GM21381 (cell line): Measurements from ENCODE around the gene NODAL.

Experiments
- ATAC-seq: cut with Tn5 transposase; IDR thresholded peaks from one replicate; pipeline ENCODE4 v1.9.1; 2021; ENCODE audit warnings: mild to moderate bottlenecking, moderate library complexity; ENCODE audit not compliant: unreplicated experiment

The NODAL gene

DNA sequence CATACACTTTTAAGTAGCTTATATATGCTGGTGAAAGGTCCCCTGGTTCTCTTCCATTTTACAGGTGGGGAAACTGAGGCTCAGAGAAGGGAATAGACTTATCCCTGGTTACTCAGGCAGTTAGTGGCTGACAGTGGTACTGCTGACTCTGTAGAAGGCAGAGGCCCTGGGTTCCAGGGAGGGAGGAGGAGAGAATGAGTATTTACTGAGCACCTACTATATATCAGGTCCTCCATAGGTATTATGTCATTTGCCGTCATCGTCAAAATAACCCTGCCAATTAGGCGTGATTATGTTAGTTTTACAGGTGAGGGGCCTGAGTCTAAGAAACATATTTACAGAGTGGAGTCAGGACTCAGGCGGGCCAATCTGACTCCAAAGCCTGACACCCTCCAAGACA is 23.8 kb upstream of the NODAL start:
- ATAC-seq, result no peak

DNA sequence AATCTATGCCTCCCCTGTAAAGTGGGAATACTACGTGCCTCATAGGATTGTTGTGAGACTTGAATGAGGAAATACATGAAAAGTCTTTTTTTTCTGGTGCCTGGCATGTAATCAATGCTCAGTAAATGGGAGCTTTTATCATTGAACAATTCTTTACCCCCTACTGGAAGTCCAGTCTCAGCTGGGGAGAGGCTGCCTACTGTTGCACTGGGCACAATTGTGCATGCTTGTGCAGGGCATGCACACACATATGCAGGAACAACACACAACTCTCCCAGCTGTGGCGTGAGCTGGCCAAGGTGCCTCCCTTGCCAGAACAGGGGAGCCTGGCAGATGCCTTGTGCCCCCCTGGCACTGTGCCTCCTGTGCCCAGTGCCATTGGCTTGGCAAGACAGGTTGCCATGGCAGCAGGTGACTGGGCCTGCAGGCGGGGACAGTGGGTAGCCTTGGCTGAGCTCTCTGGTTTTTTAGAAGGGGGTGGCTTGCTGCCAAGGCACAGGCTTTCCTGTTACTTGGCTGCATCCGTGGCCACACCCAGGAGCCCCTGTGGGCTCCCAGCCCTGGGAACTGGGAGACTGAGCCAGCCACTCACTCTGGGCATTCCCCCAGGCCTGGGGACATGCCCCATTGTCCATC is 21.0 kb upstream of the NODAL start:
- ATAC-seq, result no peak

DNA sequence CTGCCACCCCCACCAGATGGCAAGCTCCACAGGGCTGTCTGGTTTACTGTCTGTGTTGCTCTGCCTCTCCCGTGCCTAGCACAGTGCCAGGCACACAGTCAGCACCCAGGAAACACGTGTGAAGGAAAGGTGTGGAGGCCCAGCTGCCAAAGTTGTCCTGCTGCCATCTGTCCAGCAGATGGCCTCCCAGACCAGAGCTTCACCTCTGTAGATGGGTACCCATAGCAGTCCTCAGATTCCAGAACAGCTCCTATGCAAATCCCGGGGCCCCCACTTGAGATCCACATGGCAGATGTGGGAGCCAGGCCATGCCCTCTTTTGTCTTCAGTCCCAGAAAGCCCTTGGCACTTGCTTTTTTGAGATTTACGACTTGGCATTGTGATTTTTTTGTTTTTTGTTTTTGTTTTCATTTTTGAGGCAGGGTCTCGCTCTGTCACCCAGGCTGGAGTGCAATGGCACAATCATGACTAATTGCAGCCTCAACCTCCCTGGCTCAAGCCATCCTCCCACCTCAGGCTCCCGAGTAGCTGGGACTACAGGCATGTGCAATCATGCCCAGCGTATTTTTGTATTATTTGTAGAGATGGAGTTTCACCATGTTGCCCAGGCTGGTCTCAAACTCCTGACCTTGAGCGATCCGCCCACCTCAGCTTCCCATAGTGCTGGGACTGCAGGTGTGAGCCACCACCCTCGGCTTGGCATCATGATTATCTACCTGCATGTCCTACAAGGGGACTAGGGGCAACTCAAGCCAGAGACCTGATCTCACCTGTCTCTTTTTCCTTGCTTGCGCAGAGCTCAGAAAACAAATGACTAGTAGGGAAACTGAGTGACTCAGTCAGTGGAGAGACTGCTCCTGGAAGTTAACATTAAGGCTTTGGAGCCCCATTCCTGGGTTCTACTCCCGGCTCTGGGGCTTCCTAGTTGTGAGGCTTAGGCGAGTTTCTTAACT is 20.2 kb upstream of the NODAL start:
- no peak for ATAC-seq

DNA sequence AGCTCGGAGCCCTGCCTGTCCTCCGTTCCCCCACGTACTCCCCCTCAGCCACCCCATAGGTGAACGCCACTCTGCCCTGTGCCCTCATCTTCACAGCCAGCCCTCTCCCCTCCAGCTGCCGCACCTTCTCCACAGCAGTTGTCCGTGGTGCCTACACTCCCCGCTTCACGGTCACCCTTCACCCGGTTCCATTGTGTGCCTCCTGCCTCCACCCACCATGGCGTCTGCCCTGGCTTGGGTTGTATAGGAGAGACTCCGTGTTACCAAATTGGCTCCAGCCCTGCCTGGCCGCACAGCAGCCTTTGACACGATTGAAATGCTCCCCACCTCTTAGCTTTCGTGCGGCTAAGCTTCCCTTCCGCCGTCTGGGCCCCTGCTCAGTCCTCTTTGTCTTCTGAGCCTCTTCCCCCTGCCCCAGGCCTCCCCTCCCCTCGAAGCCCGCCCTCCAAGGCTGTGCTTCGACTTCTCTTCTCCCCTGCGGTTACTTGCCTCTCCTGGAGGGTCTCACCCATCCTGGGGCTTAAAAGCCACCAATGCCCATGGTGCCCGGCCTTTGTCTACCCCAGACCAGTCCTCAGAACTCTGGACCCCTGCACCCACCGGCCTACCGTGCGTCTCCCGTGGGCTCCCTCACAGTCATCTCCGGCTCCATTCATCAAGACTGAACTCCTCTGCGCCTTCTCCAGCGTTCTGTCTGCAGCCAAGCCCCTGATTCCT is 18.5 kb upstream of the NODAL start:
- no peak for ATAC-seq

DNA sequence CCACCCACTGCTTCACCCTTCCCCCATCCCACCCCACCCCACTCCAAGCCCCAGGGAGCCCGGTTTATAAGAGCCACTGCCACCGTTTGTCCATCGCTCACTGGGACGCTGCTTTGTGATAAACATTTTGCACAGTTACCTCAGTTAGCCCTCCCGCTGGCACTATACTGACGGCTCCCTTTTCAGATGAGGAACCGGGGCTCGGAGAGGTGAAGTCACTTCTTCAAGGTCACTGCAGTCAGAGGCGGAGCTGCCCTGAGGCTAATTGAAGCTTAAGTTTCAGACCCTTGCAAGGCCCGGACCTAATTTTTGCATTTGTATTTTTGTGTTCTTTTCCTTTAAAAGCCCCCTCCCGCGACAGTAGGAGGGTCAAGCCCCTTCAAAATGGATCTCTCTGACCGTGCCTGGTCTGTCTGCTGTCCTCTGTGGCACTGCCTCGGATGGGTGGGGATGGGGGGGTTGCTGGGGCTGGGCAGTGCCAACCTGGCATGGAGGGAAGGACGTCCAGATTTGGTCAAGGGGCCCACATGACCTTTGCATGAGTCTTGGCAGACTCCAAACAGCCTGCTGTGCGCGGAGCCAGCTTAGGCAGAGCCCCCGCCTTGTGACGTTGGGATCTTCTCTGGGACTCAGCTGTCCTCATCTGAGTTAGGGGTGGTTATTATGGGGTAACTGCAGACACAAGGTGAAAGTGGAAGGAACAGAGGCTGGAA is 17.7 kb upstream of the NODAL start:
- no peak for ATAC-seq

DNA sequence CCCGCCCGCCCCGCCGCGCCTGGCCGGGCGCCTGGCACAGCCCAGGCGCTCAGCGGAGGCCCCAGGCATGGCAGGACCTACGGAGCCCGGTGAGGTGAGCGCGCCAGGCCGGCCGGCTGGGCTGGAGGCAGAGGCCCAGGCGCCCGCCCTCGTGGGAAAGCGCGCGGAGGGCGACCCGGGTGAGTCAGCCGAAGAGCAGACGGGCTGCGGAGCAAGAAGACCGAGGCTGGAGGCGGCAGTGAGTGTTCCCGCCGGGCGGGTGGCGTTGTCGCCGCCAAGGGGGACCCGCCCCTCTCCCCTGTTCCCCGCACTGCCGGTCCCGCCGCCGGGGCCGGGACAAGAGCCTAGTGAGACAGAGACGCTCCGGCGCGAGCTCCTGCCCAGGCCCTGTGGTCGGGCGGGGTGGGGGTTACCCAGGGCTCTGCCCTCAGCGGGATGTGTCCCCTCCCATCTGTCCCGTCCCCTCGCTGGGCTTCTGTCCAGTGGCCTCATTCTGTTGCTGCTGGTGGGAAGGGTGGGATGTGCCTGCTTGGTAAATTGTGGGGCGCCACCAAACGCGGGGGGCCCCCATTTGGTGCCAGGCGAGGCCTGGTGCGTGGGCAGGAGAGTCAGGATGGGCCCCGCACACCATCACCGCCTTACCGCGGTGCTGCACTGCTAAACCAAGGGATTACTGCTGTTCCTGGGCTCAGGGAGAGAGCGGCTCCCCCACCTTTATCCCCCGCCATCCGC is 17.0 kb upstream of the NODAL start:
- no peak for ATAC-seq

DNA sequence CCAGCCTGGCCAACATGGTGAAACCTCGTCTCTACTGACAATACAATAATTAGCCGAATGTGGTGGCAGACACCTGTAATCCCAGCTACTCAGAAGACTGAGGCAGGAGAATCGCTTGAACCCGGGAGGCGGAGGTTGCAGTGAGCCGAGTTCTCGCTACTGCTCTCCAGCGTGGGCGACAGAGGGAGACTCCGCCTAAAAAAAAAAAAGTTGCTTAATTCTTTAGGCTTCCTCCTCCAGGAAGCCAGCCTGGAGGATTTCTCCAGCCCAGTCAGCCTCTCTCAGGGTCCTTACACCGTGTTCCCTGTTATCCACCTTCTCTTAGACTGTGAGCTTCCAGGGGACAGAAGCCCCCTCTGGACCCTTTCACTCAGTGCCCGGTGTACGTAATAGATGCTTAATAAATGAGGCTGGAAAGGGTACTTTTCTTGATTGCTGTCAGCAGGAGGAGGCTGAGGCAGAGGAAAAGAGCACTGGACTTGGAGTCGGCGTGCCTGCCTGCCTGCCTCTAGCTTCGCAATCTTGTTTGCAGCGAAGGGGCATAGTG is 16.4 kb upstream of the NODAL start:
- no peak for ATAC-seq

DNA sequence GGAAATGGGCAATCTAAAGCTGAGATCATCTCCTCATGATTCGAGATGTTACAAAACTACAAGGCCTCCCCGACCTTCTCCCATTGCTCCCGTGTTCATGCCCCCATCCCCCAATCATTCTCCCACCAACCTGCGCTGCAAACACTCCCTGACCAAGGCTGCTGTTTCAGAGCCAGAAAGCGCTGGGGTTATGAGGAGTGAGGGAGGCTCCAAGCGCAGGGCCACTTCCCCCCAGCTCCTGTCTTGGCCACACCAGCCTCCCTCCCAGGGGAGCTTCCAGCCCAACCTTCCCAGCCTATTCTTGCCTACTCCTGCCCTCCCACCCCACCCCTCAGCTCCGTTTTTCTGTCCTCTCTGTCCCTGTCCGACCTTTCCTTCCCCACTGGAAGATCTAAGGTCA is 14.7 kb upstream of the NODAL start:
- no peak for ATAC-seq

DNA sequence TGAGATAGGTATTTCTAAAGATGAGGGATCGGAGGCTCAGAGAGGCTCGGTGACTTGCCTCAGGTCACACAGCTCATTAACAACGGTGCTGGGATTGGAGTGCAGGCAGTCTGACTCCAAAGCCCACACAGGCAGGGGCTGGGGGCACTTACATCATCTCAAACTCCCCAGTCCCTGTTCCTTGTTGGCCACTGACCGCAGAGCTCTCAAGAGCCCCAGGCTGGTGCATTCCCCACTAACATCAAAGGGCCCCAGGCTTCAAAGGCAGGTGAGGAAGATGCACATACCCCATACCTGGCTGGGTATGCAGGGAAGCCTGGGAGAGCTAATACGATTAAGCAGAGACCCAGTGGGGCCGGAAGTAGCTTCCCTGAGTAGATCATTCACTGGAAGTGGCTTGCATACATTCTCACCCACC is 13.7 kb upstream of the NODAL start:
- no peak for ATAC-seq

DNA sequence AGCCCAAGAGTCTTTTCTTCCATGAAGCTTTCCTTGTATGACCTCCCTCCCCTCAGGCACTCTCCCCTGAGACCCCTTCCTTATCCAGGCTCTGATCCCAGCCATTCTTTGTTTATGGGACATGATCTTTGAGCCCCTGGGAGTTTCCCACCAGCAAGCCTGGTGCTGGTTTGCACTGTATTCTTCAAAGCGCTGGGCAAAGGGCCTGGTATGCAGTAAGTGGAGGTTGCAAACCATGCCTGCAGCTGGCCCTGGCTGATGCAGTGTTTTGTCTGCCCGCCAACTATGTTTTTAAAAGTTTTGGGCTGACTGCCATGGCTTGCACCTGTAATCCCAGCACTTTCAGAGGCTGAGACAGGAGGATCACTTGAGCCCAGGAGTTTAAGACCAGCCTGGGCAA is 6.8 kb upstream of the NODAL start:
- no peak for ATAC-seq

DNA sequence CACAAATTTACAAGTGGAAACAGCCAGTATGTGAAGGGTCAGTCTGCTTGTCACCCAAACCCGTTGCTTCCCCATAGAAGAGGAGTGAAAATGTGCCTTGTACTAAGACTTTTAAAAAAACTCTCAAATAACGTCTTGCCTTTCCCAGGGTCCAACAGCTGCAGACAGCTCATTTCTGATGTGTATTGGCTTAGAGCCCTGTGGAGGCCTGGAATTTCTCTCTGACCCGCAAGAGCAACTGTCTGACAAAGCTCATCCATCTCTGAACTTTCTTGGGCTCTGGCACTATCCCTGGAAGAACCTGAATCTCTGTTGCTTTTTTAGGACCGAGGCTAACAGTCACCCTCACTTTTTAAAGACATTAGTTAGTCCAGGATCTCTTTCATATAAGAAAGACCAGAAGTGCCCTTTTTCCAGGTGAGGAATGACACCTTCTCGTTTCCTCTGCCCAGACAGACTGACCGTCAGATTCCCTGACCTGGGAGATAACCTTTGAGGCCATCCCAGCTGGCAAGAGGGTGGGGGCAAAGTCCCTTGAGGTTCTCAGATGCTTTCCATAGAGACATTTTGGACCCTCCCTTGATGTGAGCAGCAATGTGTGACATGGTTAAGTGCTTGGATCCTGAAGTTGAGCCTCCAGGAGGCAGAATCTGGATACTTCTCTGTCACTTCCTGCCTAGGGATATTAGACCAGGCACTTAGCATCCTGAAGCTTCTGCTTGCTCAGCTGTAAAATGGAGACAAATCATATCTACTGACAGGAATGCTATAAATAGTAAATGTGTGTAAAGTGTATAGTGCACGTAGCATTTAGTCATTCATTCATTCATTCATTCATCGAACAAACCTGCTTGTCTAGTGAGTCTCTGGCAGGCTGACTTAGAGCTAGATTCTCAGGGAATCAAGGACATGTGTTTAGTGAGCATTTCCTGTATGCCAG is 4.5 kb upstream of the NODAL start:
- ATAC-seq, result no peak

DNA sequence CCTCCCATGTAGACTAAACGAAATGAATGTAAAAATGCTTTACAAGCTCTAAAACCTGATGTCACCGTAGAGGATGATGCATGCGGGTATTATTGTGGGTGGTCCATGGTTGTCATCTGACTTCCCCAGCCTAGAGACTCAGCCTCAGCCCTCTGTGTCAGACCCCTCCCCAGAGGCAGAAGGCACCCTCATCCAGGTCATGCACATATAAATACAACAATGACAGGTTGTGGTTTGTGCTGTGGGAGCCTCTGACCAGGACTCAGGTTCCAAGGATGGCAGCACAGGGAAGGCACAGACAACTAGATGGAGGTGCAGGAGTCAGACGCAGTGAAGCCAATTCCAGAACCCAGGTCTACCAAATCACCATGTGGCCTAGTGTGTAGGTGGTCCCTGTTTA is 3.3 kb upstream of the NODAL start:
- ATAC-seq, result no peak

DNA sequence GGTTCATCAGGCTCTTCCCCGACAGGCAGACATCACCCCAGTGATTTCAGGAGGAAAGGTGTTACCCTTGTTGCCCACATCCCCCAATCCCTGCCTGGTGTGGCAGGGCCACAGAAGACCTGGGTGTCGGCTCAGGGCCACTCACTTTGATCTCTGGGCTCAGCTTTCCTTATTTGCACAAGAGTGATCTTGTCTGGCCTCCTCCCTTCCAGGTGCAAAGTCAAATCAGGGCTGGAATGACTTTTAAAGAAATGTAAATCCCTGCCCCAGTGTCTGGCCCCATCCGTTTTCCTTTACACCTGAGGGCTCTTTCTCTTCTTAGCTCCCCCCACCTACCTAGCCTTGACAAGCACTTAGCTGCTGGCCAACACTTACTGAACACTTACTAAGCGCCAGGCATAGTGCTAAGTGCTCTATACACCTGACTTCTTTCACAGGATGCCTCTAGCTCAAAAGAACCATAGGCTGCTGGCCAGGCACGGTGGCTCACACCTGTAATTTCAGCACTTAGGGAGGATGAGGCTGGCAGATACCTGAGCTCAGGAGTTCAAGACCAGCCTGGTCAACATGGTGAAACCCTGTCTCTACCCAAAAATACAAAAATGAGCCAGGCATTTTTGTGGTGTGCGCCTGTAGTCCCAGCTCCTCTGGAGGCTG is 979 bp upstream of the NODAL start:
- no peak for ATAC-seq

DNA sequence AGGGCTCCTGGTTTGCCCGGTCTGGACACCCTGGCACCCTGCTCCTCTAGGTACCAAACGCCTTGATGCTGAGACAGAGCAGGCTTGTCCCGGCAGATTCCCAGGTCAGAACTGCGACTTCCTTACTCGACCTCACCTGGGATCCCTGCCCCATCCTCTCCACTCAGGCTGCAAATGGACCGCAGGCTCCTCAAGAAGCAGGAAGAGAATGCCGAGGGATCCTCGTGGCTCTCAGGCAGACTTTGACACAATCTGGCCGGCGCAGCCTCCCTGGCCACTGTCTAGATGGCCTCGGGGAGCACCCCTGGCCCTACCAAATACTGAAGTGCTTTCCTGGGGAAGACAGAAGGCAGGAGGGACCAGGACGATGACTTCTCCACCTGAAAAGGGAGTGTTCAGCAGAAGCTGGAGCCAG is 421 bp upstream of the NODAL start:
- no peak for ATAC-seq

DNA sequence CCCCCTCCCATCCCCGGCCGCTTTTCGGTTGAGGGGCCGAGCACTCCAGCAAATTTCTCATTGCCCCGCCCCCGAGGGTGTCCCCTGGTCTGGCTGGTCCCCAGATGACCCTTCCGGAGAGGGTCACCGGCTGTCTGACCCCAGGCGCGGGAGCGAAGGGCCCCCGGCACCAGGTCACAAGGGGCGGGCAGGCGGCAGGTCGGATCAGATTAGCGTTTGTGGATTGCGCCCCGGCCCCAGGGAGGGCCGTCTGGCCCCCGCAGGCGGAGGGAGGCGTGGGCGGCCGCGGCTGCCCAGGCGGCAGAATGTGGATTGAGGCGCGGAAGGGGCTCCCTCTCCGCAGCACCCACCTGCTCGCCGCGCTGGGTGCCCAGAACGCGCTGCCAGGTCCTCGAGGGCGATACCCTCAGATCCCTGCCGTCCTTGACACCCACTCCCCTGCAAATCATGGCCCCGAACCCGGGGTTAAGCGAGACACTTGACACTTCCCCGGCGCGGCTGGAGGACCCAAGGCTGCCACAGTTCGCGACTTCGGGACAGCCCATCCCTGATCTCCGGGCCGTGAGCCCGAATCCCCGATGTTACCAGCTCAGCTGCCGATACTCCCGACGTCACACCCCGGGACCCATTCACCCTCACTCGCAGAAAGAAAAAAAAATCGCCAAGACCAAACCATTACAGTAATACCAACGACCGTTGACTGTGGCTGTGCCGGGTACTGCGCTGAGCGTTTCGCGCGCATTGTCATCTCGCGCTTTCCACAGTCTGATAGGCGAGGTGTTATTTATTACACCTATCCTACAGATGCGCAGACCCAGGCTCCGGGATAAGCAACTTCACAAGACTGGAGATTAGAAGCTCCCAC is 953 bp downstream of the NODAL start:
- ATAC-seq, result no peak

DNA sequence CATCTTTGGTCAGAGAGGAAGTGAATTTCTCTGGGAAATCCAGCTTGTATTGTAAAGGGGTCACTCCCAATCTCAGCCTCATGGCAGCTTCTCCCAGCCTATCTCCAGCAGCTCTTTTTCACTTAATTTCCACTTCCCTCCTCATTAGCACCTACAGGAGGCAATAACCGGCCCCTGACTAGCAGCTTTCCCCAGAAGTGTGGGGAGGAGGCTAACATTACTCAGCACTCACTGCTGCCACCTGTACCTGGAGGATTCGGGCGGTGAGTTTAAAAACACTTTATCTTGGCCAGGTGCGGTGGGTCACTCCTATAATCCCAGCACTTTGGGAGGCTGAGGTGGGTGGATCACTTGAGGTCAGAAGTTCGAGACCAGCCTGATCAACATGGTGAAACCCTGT is 3.8 kb downstream of the NODAL start:
- ATAC-seq, result no peak

DNA sequence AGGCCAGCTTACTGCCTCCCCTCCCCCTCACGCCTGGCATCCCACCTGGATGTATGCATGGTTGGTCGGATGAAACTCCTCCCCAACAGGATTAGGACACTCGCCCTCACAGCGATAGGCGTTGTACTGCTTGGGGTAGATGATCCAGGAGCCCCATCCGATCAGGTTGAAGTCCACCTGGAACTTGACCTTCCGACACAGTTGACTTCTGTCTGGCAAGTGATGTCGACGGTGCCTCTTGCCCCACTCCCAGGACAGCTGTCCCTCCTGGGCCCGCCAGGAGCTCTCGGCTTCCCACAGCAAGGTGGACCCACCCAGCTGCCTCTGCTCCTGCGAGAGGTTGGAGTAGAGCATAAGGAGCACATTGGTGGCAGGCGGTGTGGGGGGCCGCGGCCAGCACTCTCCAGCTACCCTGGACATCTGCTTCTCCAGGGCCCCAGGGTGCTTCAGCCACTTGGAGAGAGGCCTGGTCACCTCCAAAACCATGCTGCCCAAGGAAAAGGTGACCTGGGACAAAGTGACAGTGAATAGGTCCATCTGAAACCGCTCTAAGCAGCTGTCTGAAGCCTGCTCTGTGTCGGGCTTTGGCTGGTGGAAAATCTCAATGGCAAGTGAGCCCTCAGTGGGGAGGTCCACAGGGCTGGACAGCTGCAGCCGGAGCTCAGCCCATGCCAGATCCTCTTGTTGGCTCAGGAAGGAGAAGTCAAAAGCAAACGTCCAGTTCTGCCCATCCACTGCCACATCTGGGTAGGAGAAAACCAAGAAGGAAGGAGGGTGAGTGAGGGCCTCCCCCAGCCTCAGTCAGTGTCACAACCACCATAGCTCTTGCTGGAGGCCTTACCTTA is 6.0 kb downstream of the NODAL start:
- ATAC-seq, result no peak
